Keratinocyte (primary cell): ENCODE results near the gene TAS2R40.

Source experiments
- EZH2 ChIP-seq: IDR thresholded peaks from one replicate; pipeline ENCODE4 v1.6.1; 2012; ENCODE audit warnings: inconsistent platforms, mild to moderate bottlenecking, low read length, moderate library complexity
- TF ChIP-seq, protein P1 (sequence below), 3 experiments: IDR thresholded peaks in 1 of 3; conservative IDR thresholded peaks in 1 of 3; optimal IDR thresholded peaks in 1 of 3; 2 replicates in 2 of 3; 3 replicates in 1 of 3; pipeline versions ENCODE3 to v1.5.1; 2011; ENCODE audit warnings: low read length in 3 of 3, mild to moderate bottlenecking in 3 of 3, moderate library complexity in 2 of 3, control low read depth in 1 of 3, inconsistent platforms in 1 of 3; ENCODE audit not compliant: insufficient read depth in 2 of 3; ENCODE audit errors: extremely low read depth in 1 of 3

DNA sequence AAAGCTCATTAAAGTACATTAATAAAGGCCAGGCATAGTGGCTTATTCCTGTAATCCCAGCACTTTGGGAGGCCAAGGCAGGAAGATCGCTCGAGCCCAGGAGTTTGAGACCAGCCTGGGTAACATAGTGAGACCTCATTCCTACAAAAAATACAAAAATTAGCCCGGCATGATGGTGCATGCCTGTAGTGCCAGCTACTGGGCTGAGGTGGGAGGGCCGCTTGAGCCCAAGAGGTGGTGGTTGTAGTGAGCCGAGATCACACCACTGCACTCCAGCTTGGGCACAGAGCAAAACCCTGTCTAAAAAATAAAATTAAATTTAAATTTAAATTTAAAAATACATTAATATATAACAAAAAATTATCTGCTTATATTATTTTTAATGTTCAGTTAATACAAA is 45.7 kb upstream of the TAS2R40 start:
- no peak for TF ChIP-seq EZH2
- TF ChIP-seq, protein P1, sequence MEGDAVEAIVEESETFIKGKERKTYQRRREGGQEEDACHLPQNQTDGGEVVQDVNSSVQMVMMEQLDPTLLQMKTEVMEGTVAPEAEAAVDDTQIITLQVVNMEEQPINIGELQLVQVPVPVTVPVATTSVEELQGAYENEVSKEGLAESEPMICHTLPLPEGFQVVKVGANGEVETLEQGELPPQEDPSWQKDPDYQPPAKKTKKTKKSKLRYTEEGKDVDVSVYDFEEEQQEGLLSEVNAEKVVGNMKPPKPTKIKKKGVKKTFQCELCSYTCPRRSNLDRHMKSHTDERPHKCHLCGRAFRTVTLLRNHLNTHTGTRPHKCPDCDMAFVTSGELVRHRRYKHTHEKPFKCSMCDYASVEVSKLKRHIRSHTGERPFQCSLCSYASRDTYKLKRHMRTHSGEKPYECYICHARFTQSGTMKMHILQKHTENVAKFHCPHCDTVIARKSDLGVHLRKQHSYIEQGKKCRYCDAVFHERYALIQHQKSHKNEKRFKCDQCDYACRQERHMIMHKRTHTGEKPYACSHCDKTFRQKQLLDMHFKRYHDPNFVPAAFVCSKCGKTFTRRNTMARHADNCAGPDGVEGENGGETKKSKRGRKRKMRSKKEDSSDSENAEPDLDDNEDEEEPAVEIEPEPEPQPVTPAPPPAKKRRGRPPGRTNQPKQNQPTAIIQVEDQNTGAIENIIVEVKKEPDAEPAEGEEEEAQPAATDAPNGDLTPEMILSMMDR (optimal IDR thresholded peaks at IDR 0.05 in 1 of 3, IDR thresholded peaks at IDR 0.05 in 1 of 3, conservative IDR thresholded peaks at IDR 0.05 in 1 of 3; ENCODE audit: extremely low read depth in 1 of 3, insufficient read depth in 2 of 3, low read length in 3 of 3) = no peak
